ENCODE results near the gene ETV5. TPM values are rescaled to one million over a fixed set of nuclear protein-coding genes. Genes with fewer than 3 reads are reported as not detected.

The ETV5 gene
- total and polyA plus RNA-seq, 2 of the 4 experiments (the other 2 are of a cell fraction): 15.7 to 20.1 TPM

- WGBS, 2 experiments (ENCODE audit: extremely low coverage in 2 of 2, insufficient read length in 1 of 2): no CpG with 5 or more reads among the region's 9 CpGs
- Histone ChIP-seq H2BK20ac (ENCODE audit: low read depth, low read length) (no peak overlapping the region), H3K4me1 (ENCODE audit: control insufficient read depth, insufficient read depth, low read length) (peaks cover 4% of the 10 kb centered on the region; the same call in 1 of the 2 replicates), H3K9me3 (ENCODE audit: control insufficient read depth, insufficient read depth, low read length) (no peaks in the 10 kb centered on the region), H2AK5ac (ENCODE audit: low read depth, low read length) (no peak overlapping the region), H3K23ac (ENCODE audit: low read depth, low read length) (no peak overlapping the region), H4K20me1 (ENCODE audit: insufficient read depth, low read length) (no peaks in the 10 kb centered on the region; the same call in 1 of the 2 replicates), H3K14ac (replicated peaks; ENCODE audit: low read depth, low read length) (no peak overlapping the region), H2AK9ac (replicated peaks; ENCODE audit: low read depth, low read length, poor library complexity) (no peak overlapping the region), H3K79me1 (ENCODE audit: low read depth in 1 of 2, low read length in 2 of 2) (peaks cover 7 to 9% of the 10 kb centered on the region in 2 experiments; a peak in 3 of 4 replicates), H2BK120ac (ENCODE audit: low read depth, low read length) (no peak overlapping the region), H4K5ac (ENCODE audit: low read depth, low read length) (no peak overlapping the region), H3K27ac (ENCODE audit: insufficient read depth, low read length) (no peak overlapping the region), H3K4ac (ENCODE audit: low read depth, low read length) (no peak overlapping the region), H3K36me3 (ENCODE audit: control insufficient read depth, insufficient read depth, low read length) (peaks cover 3% of the 10 kb centered on the region), H2BK5ac (ENCODE audit: low read depth, low read length, poor library complexity, severe bottlenecking) (no peak overlapping the region), H4K8ac (ENCODE audit: low read depth in 2 of 2, low read length in 2 of 2) (0 out of 4 replicates have a peak overlapping the region, but pooled peaks of 1 of the 2 experiments have one; percentile 5), H3K9me1 (ENCODE audit: insufficient read depth, low read length) (peaks cover 2% of the 10 kb centered on the region; the same call in 1 of the 2 replicates), H3K9ac (ENCODE audit: low read depth, low read length) (no peak overlapping the region), H3K27me3 (ENCODE audit: control insufficient read depth, insufficient read depth, low read length) (no peaks in the 10 kb centered on the region), H3K4me2 (ENCODE audit: low read depth, low read length) (peak overlapping the region; percentile 5; the same call in 1 of the 2 replicates), H3K18ac (ENCODE audit: low read depth, low read length) (no peak overlapping the region), H3K4me3 (ENCODE audit: insufficient read depth, low read depth, low read length) (no peak overlapping the region), H2AFZ (replicated peaks; ENCODE audit: low read length, poor library complexity) (no peak overlapping the region), H4K91ac (ENCODE audit: insufficient read depth, low read depth, low read length) (no peak overlapping the region), H2BK15ac (ENCODE audit: low read depth, low read length) (no peak overlapping the region), H3K56ac (ENCODE audit: extremely low read depth, insufficient read depth, low read length) (no peak overlapping the region)
- peak; percentile 16 for DNase-seq
- TF ChIP-seq MAZ (IDR thresholded peaks at IDR 0.05; ENCODE audit: borderline replicate concordance, low read depth, low read length) (no peak), NFE2L2 (IDR thresholded peaks at IDR 0.05; ENCODE audit: low read depth, low read length) (no peak), FOS (IDR thresholded peaks at IDR 0.05; ENCODE audit: low read depth, low read length) (no peak), RAD21 (IDR thresholded peaks at IDR 0.05; ENCODE audit: low read length) (no peak), BHLHE40 (IDR thresholded peaks at IDR 0.05; ENCODE audit: low read depth, low read length) (no peak), USF2 (IDR thresholded peaks at IDR 0.05; ENCODE audit: low read depth, low read length) (no peak), CHD1 (IDR thresholded peaks at IDR 0.05; ENCODE audit: low read depth, low read length) (no peak), RFX5 (IDR thresholded peaks at IDR 0.05; ENCODE audit: low read depth, low read length) (no peak), MXI1 (IDR thresholded peaks at IDR 0.05; ENCODE audit: borderline replicate concordance, low read depth, low read length) (no peak), CTCF (conservative IDR thresholded peaks at IDR 0.05; ENCODE audit: low read depth, low read length) (no peak), CEBPB (IDR thresholded peaks at IDR 0.05; ENCODE audit: low read depth, low read length) (no peak), MAFK (IDR thresholded peaks at IDR 0.05; ENCODE audit: low read depth, low read length) (no peak), POLR2A (IDR thresholded peaks at IDR 0.05; ENCODE audit: low read depth, low read length) (no peak)
- TF ChIP-seq, protein P1, sequence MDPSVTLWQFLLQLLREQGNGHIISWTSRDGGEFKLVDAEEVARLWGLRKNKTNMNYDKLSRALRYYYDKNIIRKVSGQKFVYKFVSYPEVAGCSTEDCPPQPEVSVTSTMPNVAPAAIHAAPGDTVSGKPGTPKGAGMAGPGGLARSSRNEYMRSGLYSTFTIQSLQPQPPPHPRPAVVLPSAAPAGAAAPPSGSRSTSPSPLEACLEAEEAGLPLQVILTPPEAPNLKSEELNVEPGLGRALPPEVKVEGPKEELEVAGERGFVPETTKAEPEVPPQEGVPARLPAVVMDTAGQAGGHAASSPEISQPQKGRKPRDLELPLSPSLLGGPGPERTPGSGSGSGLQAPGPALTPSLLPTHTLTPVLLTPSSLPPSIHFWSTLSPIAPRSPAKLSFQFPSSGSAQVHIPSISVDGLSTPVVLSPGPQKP (IDR thresholded peaks at IDR 0.05; ENCODE audit: borderline replicate concordance, low read depth, low read length): no peak
- in situ Hi-C loops (cut with MboI; ENCODE audit: low sequenced_read_pairs) (no loop called here), dilution Hi-C loops (cut with HindIII; ENCODE audit: low sequenced_read_pairs, unreplicated experiment) (no loop called here), intact Hi-C loops (cut with micrococcal nuclease) (loop anchor here (2.0 kb wide), 1 partner anchor 28 kb away; no protein-coding TSS in a partner anchor)
- peak; percentile 32; the same call in 1 of the 2 replicates for ATAC-seq (ENCODE audit: low read depth)
- no TSS peak for BruUV-seq (replicated peaks)
- ChIA-PET POLR2A (ENCODE audit: unreplicated experiment) (no interaction called here), CTCF (no interaction called here)
Observed at GRCh38 chr3:186070996-186071395, 37.9 kb downstream of the ETV5 start.

Data from IMR-90 (cell line).